Spleen (tissue), 11 donors: ENCODE results near the gene CCDC87. TPM values are rescaled to one million over a fixed set of nuclear protein-coding genes. Genes with fewer than 3 reads are reported as not detected.
"Not testable (repeated sequence)": the region's sequence is repeated elsewhere in the genome, so short reads cannot be mapped to it uniquely, and the experiment has no call there.

Experiments used
- DNase-seq: peaks from one replicate; pipeline ENCODE4 v3.0.0-alpha.2; 2020
- H3K27ac ChIP-seq, 8 donors: fragments of 200-600 bp; sonication (generic) in 7 of 8; 1 replicate in 4 of 8; 2 replicates in 4 of 8; pipeline versions ENCODE4 v1.5.0 to v1.8.0; 2016 to 2021; ENCODE audit warnings: inconsistent platforms in 4 of 8, mild to moderate bottlenecking in 4 of 8, moderate library complexity in 1 of 8
- H3K27me3 ChIP-seq, 7 donors: fragments of 200-600 bp; sonication (generic) in 6 of 7; replicated peaks in 1 of 7; 1 replicate in 4 of 7; 2 replicates in 3 of 7; pipeline versions ENCODE4 v1.5.0 to v1.8.0; 2016 to 2021; ENCODE audit warnings: inconsistent platforms in 3 of 7, mild to moderate bottlenecking in 1 of 7
- H3K36me3 ChIP-seq, 6 donors: fragments of 200-600 bp; sonication (generic) in 5 of 6; 1 replicate in 4 of 6; 2 replicates in 2 of 6; pipeline versions ENCODE4 v1.5.0 to v1.8.0; 2016 to 2021; ENCODE audit warnings: inconsistent platforms in 2 of 6
- H3K4me1 ChIP-seq, 6 donors: fragments of 200-600 bp; sonication (generic) in 5 of 6; 1 replicate in 3 of 6; 2 replicates in 3 of 6; pipeline versions ENCODE4 v1.5.0 to v1.8.0; 2016 to 2021; ENCODE audit warnings: inconsistent platforms in 3 of 6
- H3K4me3 ChIP-seq, 8 donors: fragments of 200-600 bp; sonication (generic) in 7 of 8; 1 replicate in 4 of 8; 2 replicates in 4 of 8; pipeline versions ENCODE4 v1.5.0 to v1.8.0; 2016 to 2021; ENCODE audit warnings: inconsistent platforms in 4 of 8, mild to moderate bottlenecking in 4 of 8, moderate library complexity in 2 of 8
- H3K9me3 ChIP-seq, 8 donors: fragments of 200-600 bp; sonication (generic) in 7 of 8; 1 replicate in 4 of 8; 2 replicates in 4 of 8; pipeline versions ENCODE4 v1.5.0 to v1.8.0; 2016 to 2021; ENCODE audit warnings: inconsistent platforms in 4 of 8
- CTCF ChIP-seq, 11 experiments: fragments of 200-600 bp in 7 of 11; fragments of 450-650 bp in 4 of 11; sonication (generic) in 4 of 11; IDR thresholded peaks in 8 of 11; conservative IDR thresholded peaks in 3 of 11; 1 replicate in 7 of 11; 2 replicates in 4 of 11; pipeline versions ENCODE4 v1.4.0 to v1.8.0; 2016 to 2021; ENCODE audit warnings: antibody characterized with exemption in 11 of 11, inconsistent platforms in 4 of 11, mild to moderate bottlenecking in 1 of 11
- POLR2A ChIP-seq, 3 donors: fragments of 450-650 bp; IDR thresholded peaks; one replicate each; pipeline ENCODE4 v1.5.1; 2017; ENCODE audit warnings: antibody characterized with exemption in 3 of 3, mild to moderate bottlenecking in 1 of 3
- POLR2AphosphoS5 ChIP-seq, 3 donors: sonication (generic); formaldehyde crosslinking; IDR thresholded peaks; one replicate each; pipeline ENCODE4 v1.5.1; 2017; ENCODE audit warnings: antibody characterized with exemption in 3 of 3
- WGBS, 5 donors: extraction: QIAGEN DNeasy Blood & Tissue Kit in 3 of 5; methylation state at CpG; one replicate each; pipeline versions ENCODE4 v1.1.5 to v1.1.7; 2013 to 2018; 5-methylcytosine and 5-hydroxymethylcytosine counted together
- intact Hi-C: fragments of 100-400 bp; cut with DNase I; formaldehyde crosslinking; loops from one replicate; pipeline ENCODE4 v1.15.0; 2023; ENCODE audit warnings: low total_unique reads
- polyA plus RNA-seq, 3 donors: library from polyadenylated mRNA; stranded (reverse); fragments of 200-250 nt; gene quantifications; one replicate each; pipeline ENCODE4 v1.2.1, GENCODE V29; 2013
- total RNA-seq, 7 donors: library from RNA; depleted of rRNA in 3 of 7; stranded (reverse); fragments of >200 nt in 3 of 7; fragmentation: NEBNext Ultra II Directional in 4 of 7; extraction: Animal tissue kit (Norgen Biotek cat#: 25700) in 4 of 7; gene quantifications; one replicate each; pipeline versions ENCODE4 v1.1.0 to v1.2.1, GENCODE V29; 2016 to 2021
- donor health status: healthy with polysubstance abuse.
- donor health status: DM: no; HTN: no; CAD: no; lungs with moderate emphysema.
- donor health status: DM: no; HTN: no; CAD: no.
- donor health status: Bipolar disorder and iron deficiency.
- donor health status: healthy.
- donor health status: DM: no; HTN: no; CAD: no.
- donor health status: DM: yes; HTN: yes; CAD: no.

CCDC87 gene
- total and polyA plus RNA-seq, 10 donors: 0.04 to 0.79 (median 0.11) TPM; not detected in 2

GRCh38 chr11:66609721-66610617, 17.1 kb upstream of the CCDC87 start:
- TF ChIP-seq POLR2A (IDR thresholded peaks at IDR 0.05): no peak
- TF ChIP-seq CTCF (IDR thresholded peaks at IDR 0.05 in 8 of 11, conservative IDR thresholded peaks at IDR 0.05 in 3 of 11): no peak
- Histone ChIP-seq H3K4me1 (peaks cover 6 to 58% (median 47%) of the 10 kb centered on the region in 6 donors), H3K36me3 (peaks cover 0 to 25% (median 14%) of the 10 kb centered on the region in 6 donors), H3K4me3 (no peak overlapping the region), H3K27me3 (no peaks in the 10 kb centered on the region), H3K9me3 (no peaks in the 10 kb centered on the region), H3K27ac (peak overlapping the region in 7 of 8 donors; percentile 16 to 81 (median 62))
- intact Hi-C loops: no loop called here
- WGBS, 5 donors: 42 to 58% (median 46%) methylated on average over 4 of the region's 4 CpGs
- no peak for DNase-seq

GRCh38 chr11:66607126-66607834, 14.4 kb upstream of the CCDC87 start:
- peaks cover 6 to 60% (median 46%) of the 10 kb centered on the region in 6 donors for H3K4me1 ChIP-seq
- intact Hi-C loops: no loop called here
- WGBS, 5 donors: 59 to 76% (median 72%) methylated on average over 8 of the region's 8 CpGs
- DNase-seq: no peak
- TF ChIP-seq CTCF (IDR thresholded peaks at IDR 0.05 in 8 of 11, conservative IDR thresholded peaks at IDR 0.05 in 3 of 11): no peak
- peak in 1 of 3 donors; percentile 23 for TF ChIP-seq POLR2AphosphoS5 (IDR thresholded peaks at IDR 0.05)
- no peak for TF ChIP-seq POLR2A (IDR thresholded peaks at IDR 0.05)
- H3K36me3 ChIP-seq: peaks cover 0 to 52% (median 22%) of the 10 kb centered on the region in 6 donors
- no peaks in the 10 kb centered on the region for H3K9me3 ChIP-seq
- peak overlapping the region in 6 of 8 donors; percentile 4 to 81 (median 66) for H3K27ac ChIP-seq
- H3K4me3 ChIP-seq: no peak overlapping the region
- no peaks in the 10 kb centered on the region for H3K27me3 ChIP-seq

- peaks cover 0 to 57% (median 24%) of the 10 kb centered on the region in 6 donors for H3K36me3 ChIP-seq
- DNase-seq, H3K9me3 ChIP-seq, H3K27me3 ChIP-seq, intact Hi-C loops, H3K4me3 ChIP-seq: not testable (repeated sequence)
- peaks cover 6 to 55% (median 40%) of the 10 kb centered on the region in 6 donors for H3K4me1 ChIP-seq
- 95 to 98% (median 97%) methylated on average over 3 of the region's 3 CpGs for WGBS, 5 donors
- peak overlapping the region in 4 of 8 donors; percentile 62 to 81 (median 70) for H3K27ac ChIP-seq
Measured at GRCh38 chr11:66606608-66607007, 13.7 kb upstream of the CCDC87 start.

- Histone ChIP-seq H3K9me3 (no peaks in the 10 kb centered on the region), H3K36me3 (peaks cover 0 to 81% (median 30%) of the 10 kb centered on the region in 6 donors), H3K27me3 (no peaks in the 10 kb centered on the region), H3K4me1 (peaks cover 0 to 56% (median 33%) of the 10 kb centered on the region in 6 donors), H3K4me3 (no peak overlapping the region), H3K27ac (no peak overlapping the region)
- 69 to 87% (median 76%) methylated on average over 5 of the region's 5 CpGs for WGBS, 5 donors
- TF ChIP-seq CTCF (IDR thresholded peaks at IDR 0.05 in 8 of 11, conservative IDR thresholded peaks at IDR 0.05 in 3 of 11) (no peak), POLR2A (IDR thresholded peaks at IDR 0.05) (no peak), POLR2AphosphoS5 (IDR thresholded peaks at IDR 0.05) (no peak)
- DNase-seq: no peak
- intact Hi-C loops: no loop called here
Measured at GRCh38 chr11:66604155-66604554, 11.3 kb upstream of the CCDC87 start.
